Tibial artery (tissue), 4 donors: ENCODE data around the gene TSPYL4.
A peak's percentile ranks its signal among the peaks of the same experiment; 100 is the strongest.

Source experiments
- DNase-seq, 2 donors: peaks; one replicate each; pipeline ENCODE4 v3.0.0-alpha.2; 2019
- H3K27ac ChIP-seq, 2 donors: fragments of 200-600 bp; sonication (generic) in 1 of 2; 1 replicate in 1 of 2; 2 replicates in 1 of 2; pipeline ENCODE4 v1.5.1; 2018 to 2019; ENCODE audit warnings: mild to moderate bottlenecking in 1 of 2
- H3K27me3 ChIP-seq, 2 donors: fragments of 200-600 bp; sonication (generic) in 1 of 2; one replicate each; pipeline versions ENCODE4 v1.5.1 to v1.6.0; 2016 to 2019
- H3K36me3 ChIP-seq, 3 donors: fragments of 200-600 bp; sonication (generic) in 2 of 3; one replicate each; pipeline ENCODE4 v1.5.1; 2016 to 2019; ENCODE audit warnings: mild to moderate bottlenecking in 2 of 3
- H3K4me1 ChIP-seq, 4 donors: fragments of 200-600 bp; sonication (generic) in 2 of 4; 1 replicate in 3 of 4; 2 replicates in 1 of 4; pipeline ENCODE4 v1.5.1; 2016 to 2019
- H3K4me3 ChIP-seq, 2 donors: fragments of 200-600 bp; sonication (generic) in 1 of 2; 1 replicate in 1 of 2; 2 replicates in 1 of 2; pipeline ENCODE4 v1.5.1; 2018 to 2019; ENCODE audit warnings: mild to moderate bottlenecking in 2 of 2
- H3K9me3 ChIP-seq, 3 donors: fragments of 200-600 bp; sonication (generic) in 1 of 3; one replicate each; pipeline ENCODE4 v1.5.1; 2016 to 2019
- intact Hi-C: fragments of 100-400 bp; cut with DNase I; formaldehyde crosslinking; loops from one replicate; pipeline ENCODE4 v1.15.0; 2023; ENCODE audit warnings: low total_unique reads
- TF ChIP-seq, protein P1 (sequence below), 2 experiments: fragments of 200-600 bp in 1 of 2; fragments of 450-650 bp in 1 of 2; IDR thresholded peaks; one replicate each; pipeline ENCODE4 v1.5.1; 2017 to 2019; ENCODE audit warnings: antibody characterized with exemption in 2 of 2, mild to moderate bottlenecking in 1 of 2, moderate library complexity in 1 of 2

TSPYL4 gene

DNA sequence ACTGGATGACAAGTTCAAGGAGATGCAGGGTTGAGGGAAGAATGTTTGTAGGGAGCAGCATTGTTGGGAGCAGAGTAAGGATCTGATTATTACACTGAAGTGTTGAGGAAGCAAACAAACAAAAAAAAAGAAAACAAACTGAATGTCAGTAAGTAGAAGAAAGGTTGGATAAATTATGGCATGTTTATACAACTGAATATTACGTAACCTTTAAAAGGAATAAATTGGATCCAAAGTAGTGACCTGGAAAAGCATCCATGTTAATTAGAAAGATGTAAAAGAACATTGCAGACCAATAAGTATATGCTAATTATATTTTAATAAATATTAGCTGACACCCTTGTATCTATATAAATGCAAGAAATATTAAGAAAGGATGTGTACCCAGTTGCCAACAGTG lies 38.7 kb upstream of the TSPYL4 start:
- H3K36me3 ChIP-seq, result no peaks in the 10 kb centered on the region
- no peak overlapping the region for H3K4me3 ChIP-seq
- no peaks in the 10 kb centered on the region for H3K4me1 ChIP-seq
- no peak overlapping the region for H3K27ac ChIP-seq
- intact Hi-C loops, result no loop called here
- no peaks in the 10 kb centered on the region for H3K9me3 ChIP-seq
- no peak for DNase-seq
- TF ChIP-seq, protein P1, sequence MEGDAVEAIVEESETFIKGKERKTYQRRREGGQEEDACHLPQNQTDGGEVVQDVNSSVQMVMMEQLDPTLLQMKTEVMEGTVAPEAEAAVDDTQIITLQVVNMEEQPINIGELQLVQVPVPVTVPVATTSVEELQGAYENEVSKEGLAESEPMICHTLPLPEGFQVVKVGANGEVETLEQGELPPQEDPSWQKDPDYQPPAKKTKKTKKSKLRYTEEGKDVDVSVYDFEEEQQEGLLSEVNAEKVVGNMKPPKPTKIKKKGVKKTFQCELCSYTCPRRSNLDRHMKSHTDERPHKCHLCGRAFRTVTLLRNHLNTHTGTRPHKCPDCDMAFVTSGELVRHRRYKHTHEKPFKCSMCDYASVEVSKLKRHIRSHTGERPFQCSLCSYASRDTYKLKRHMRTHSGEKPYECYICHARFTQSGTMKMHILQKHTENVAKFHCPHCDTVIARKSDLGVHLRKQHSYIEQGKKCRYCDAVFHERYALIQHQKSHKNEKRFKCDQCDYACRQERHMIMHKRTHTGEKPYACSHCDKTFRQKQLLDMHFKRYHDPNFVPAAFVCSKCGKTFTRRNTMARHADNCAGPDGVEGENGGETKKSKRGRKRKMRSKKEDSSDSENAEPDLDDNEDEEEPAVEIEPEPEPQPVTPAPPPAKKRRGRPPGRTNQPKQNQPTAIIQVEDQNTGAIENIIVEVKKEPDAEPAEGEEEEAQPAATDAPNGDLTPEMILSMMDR (IDR thresholded peaks at IDR 0.05), result no peak
- H3K27me3 ChIP-seq, result no peaks in the 10 kb centered on the region

DNA sequence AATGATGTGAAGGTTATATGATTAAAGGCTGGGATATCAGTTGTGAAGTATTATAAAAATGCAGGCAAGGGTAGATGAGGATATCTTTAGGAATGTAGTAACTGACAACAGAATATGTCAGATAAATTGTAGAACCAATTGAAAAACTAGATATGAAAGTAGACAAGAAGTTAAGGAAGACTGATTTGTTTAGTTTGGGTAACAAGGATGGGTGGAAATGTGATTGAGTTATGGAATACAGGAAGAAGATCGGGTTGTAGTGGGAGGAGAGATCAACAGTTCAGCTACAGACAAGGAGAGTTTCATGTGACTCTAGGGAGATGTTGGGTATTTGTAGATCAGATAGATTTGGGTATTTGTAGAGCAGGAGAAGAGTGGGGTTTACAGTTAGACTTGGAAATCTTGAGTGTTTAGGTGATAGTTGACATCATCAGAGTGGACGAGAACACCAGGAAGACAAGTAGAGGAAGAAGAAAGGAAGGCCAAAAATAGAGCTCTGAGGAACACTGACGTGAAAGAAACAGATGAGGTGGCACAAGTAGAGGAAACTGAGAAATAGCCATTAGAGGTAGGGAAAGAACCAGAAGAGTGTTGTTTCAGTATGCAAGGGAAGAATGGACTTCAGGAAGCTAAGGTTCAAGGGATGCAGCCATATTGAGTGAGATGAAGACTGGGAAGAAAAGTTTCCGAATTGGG lies 38.0 kb upstream of the TSPYL4 start:
- intact Hi-C loops, result no loop called here
- no peaks in the 10 kb centered on the region for H3K4me1 ChIP-seq
- TF ChIP-seq, protein P1 (IDR thresholded peaks at IDR 0.05), result no peak

DNA sequence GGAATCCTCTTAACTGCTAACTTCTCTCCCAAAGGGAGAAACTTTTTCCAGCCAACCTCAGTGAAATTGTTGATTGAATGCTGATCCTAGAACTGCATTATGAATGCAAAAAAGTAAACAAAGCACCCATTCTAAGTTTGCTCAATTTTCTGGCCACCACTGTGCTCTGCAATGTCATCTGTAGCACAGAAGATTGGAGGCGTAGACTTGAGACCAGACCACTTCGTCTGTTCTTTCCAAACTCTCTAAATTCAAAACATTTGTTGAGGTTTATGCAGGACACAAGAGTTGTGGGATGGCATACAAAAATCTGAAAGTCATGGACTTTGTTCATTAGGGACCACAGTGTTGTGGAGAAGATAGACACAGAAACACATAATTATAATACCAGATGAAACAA lies 36.9 kb upstream of the TSPYL4 start:
- Histone ChIP-seq H3K4me1 (no peaks in the 10 kb centered on the region), H3K9me3 (no peaks in the 10 kb centered on the region), H3K36me3 (no peaks in the 10 kb centered on the region), H3K27ac (no peak overlapping the region), H3K27me3 (no peaks in the 10 kb centered on the region), H3K4me3 (no peak overlapping the region)
- no peak for DNase-seq
- intact Hi-C loops, result no loop called here
- TF ChIP-seq, protein P1 (IDR thresholded peaks at IDR 0.05), result no peak

More for the DNA sequence above, 38.0 kb upstream of the TSPYL4 start:
- no peak for DNase-seq
- Histone ChIP-seq H3K36me3 (no peaks in the 10 kb centered on the region), H3K4me3 (no peak overlapping the region), H3K27me3 (no peaks in the 10 kb centered on the region), H3K27ac (no peak overlapping the region), H3K9me3 (no peaks in the 10 kb centered on the region)

DNA sequence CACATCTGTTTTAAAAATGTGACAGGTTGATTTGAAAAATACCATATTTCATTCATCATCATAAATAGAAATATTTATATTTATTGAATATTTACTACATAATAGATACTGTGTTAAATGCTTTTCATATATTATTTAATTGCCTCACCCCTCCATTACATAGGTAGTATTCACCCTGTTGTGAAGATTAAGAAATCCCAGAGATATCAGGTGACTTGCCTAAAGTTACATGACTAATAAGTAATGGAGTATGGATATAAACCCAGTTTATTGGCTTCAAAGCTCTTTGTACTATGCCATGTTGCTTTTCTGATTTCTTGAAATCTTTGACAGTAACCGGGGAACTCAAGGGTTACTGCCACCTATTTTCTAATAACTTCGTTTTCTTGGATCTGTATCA lies 36.0 kb upstream of the TSPYL4 start:
- Histone ChIP-seq H3K9me3 (no peaks in the 10 kb centered on the region), H3K27ac (no peak overlapping the region), H3K36me3 (no peaks in the 10 kb centered on the region), H3K4me3 (no peak overlapping the region), H3K27me3 (no peaks in the 10 kb centered on the region), H3K4me1 (no peaks in the 10 kb centered on the region)
- no peak for DNase-seq
- intact Hi-C loops, result loop anchor here (5.0 to 10.0 kb wide), 2 partner anchors 152 to 245 kb away; no protein-coding TSS in a partner anchor
- TF ChIP-seq, protein P1 (IDR thresholded peaks at IDR 0.05), result no peak

DNA sequence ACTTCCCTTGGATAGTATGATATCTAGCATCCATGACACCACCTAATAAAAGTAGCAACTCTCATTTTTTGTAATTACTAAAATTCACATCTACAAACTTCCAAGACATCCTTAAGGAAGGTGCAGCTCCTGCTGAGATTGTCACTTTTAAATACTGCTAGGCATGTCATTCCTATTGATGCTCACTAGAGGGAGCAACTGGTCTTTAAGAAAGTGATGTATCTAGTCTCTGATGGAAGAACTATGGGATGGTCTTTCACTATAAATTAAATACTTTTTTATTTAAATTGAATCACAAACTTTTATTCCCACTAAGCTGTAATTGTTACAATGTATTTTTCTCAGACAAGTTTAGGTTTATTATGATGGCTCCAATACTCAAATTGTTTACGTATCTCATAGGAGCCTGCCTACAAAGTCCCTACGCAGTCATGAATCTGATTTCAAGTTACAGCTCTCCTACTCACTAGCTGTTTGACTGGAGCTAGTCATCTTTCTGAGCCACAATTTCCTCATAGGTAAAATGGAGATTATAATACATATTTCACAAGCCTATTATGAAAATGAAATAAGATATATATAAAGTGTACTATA lies 33.9 kb upstream of the TSPYL4 start:
- no peak for DNase-seq
- intact Hi-C loops, result loop anchor here (5.0 to 10.0 kb wide), 2 partner anchors 155 to 247 kb away; no protein-coding TSS in a partner anchor
- TF ChIP-seq, protein P1 (IDR thresholded peaks at IDR 0.05), result peak; percentile 87 to 91

More for the DNA sequence above, 33.9 kb upstream of the TSPYL4 start:
- no peak overlapping the region for H3K4me3 ChIP-seq
- no peaks in the 10 kb centered on the region for H3K36me3 ChIP-seq
- no peaks in the 10 kb centered on the region for H3K9me3 ChIP-seq
- H3K4me1 ChIP-seq, result no peaks in the 10 kb centered on the region
- H3K27me3 ChIP-seq, result no peaks in the 10 kb centered on the region
- no peak overlapping the region for H3K27ac ChIP-seq
